ENCODE measurements around the gene SELENOF. TPM values are rescaled to one million over a fixed set of nuclear protein-coding genes. Genes with fewer than 3 reads are reported as not detected.
"Not testable (repeated sequence)": the region's sequence is repeated elsewhere in the genome, so short reads cannot be mapped to it uniquely, and the experiment has no call there.

Gene SELENOF
- total RNA-seq, 4 donors from 2014 or later = 46.1 to 119 (median 98.0) TPM

DNA sequence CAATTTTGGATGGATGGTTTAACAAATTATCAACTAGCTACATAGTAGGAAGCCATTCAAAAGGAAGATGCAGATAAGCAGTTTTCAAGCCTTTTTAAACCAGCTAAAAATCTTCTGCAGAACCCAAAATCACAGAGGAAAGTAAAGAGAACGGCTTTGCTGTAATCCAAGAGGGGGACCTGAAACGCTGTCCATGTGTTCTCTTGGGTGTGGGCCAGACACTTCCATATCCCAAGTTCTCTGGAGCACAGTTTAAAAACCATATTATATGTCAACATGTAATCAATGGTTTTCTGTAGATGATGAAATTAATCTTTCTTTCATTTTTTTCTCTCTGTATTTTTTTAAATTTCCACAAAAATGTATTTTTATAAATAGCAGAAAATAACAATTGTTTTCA, 90.5 kb downstream of the SELENOF start:
- Histone ChIP-seq H3K4me1 (no peaks in the 10 kb centered on the region), H3K9me3 (no peaks in the 10 kb centered on the region), H3K27ac (no peak overlapping the region), H3K36me3 (no peaks in the 10 kb centered on the region), H3K27me3 (no peaks in the 10 kb centered on the region), H3K4me3 (no peak overlapping the region)
- TF ChIP-seq, protein P1, sequence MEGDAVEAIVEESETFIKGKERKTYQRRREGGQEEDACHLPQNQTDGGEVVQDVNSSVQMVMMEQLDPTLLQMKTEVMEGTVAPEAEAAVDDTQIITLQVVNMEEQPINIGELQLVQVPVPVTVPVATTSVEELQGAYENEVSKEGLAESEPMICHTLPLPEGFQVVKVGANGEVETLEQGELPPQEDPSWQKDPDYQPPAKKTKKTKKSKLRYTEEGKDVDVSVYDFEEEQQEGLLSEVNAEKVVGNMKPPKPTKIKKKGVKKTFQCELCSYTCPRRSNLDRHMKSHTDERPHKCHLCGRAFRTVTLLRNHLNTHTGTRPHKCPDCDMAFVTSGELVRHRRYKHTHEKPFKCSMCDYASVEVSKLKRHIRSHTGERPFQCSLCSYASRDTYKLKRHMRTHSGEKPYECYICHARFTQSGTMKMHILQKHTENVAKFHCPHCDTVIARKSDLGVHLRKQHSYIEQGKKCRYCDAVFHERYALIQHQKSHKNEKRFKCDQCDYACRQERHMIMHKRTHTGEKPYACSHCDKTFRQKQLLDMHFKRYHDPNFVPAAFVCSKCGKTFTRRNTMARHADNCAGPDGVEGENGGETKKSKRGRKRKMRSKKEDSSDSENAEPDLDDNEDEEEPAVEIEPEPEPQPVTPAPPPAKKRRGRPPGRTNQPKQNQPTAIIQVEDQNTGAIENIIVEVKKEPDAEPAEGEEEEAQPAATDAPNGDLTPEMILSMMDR (IDR thresholded peaks at IDR 0.05) = no peak
- 34 to 48% methylated on average over 2 of the region's 2 CpGs for WGBS, 2 donors
- no peak for DNase-seq
- intact Hi-C loops (cut with DNase I) = no loop called here

DNA sequence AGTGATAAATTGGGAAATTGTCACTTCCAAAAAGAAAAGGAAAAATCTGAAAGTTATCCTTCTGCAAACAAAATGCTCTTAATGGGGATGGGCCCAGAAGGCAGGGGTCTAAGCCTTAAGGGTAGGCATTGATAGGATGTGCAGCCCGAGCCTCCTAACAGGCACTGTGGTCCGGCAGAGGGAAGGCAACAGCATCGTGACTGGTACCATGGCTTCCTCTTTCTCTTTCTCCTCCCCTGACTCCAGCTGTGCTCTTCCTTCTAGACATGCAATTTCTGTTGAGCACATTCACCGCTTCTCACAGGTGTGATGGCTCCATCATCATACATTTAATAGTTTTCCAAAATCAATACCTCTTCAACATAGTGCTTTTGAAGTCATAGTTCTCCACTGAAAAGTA, 91.5 kb downstream of the SELENOF start:
- WGBS, 2 donors = 40 to 56% methylated on average over 4 of the region's 4 CpGs
- intact Hi-C loops (cut with DNase I) = no loop called here
- Histone ChIP-seq H3K27ac (no peak overlapping the region), H3K4me1 (no peaks in the 10 kb centered on the region), H3K9me3 (no peaks in the 10 kb centered on the region), H3K27me3 (no peaks in the 10 kb centered on the region), H3K4me3 (no peak overlapping the region), H3K36me3 (no peaks in the 10 kb centered on the region)
- no peak for DNase-seq
- TF ChIP-seq, protein P1 (IDR thresholded peaks at IDR 0.05) = no peak
- TF ChIP-seq POLR2A (IDR thresholded peaks at IDR 0.05) = no peak

- no peak overlapping the region for H3K4me3 ChIP-seq
- no peak overlapping the region for H3K27ac ChIP-seq
- intact Hi-C loops (cut with DNase I) = no loop called here
- no peaks in the 10 kb centered on the region for H3K27me3 ChIP-seq
- H3K9me3 ChIP-seq = no peaks in the 10 kb centered on the region
- H3K4me1 ChIP-seq = no peaks in the 10 kb centered on the region
- H3K36me3 ChIP-seq = no peaks in the 10 kb centered on the region
- DNase-seq = no peak
- no peak for TF ChIP-seq POLR2A (IDR thresholded peaks at IDR 0.05)
- WGBS, 2 donors = 15 to 23% methylated on average over 1 of the region's 1 CpG
These were observed 92.0 kb downstream of the SELENOF start for GRCh38 chr1:86821956-86822355.

DNA sequence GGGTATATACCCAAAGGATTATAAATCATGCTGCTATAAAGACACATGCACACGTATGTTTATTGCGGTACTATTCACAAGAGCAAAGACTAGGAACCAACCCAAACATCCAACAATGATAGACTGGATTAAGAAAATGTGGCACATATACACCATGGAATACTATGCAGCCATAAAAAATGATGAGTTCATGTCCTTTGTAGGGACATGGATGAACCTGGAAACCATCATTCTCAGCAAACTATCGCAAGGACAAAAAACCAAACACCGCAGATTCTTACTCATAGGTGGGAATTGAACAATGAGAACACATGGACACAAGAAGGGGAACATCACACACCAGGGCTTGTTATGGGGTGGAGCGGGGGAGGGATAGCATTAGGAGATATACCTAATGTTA, 94.0 kb downstream of the SELENOF start:
- 71 to 88% methylated on average over 4 to 5 of the region's 5 CpGs for WGBS, 2 donors
- DNase-seq; H3K36me3 ChIP-seq; H3K27ac ChIP-seq; H3K9me3 ChIP-seq; H3K4me1 ChIP-seq; H3K4me3 ChIP-seq; H3K27me3 ChIP-seq; intact Hi-C loops (cut with DNase I): not testable (repeated sequence)

DNA sequence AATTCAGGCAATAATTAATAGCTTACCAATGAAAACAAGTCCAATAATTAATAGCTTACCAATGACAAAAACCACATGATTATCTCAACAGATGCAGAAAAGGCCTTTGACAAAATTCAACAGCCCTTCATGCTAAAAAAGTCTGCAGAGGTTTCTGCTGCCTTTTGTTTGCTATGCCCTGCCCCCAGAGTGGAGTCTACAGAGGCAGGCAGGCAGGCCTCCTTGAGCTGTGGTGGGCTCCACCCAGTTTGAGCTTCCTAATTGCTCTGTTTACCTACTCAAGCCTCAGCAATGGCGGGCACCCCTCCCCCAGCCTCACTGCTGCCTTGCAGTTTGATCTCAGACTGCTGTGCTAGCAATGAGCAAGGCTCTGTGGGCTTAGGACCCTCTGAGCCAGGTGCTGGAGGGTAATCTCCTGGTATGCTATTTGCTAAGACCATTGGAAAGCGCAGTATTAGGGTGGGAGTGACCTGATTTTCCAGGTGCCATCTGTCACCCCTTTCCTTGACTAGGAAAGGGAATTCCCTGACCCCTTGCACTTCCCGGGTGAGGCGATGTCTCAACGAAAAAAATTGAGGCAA, 96.6 kb downstream of the SELENOF start:
- H3K4me1 ChIP-seq; H3K27ac ChIP-seq; DNase-seq; H3K36me3 ChIP-seq; H3K4me3 ChIP-seq; intact Hi-C loops (cut with DNase I); H3K9me3 ChIP-seq; H3K27me3 ChIP-seq: not testable (repeated sequence)
- 66 to 75% methylated on average over 3 to 5 of the region's 5 CpGs for WGBS, 2 donors

DNA sequence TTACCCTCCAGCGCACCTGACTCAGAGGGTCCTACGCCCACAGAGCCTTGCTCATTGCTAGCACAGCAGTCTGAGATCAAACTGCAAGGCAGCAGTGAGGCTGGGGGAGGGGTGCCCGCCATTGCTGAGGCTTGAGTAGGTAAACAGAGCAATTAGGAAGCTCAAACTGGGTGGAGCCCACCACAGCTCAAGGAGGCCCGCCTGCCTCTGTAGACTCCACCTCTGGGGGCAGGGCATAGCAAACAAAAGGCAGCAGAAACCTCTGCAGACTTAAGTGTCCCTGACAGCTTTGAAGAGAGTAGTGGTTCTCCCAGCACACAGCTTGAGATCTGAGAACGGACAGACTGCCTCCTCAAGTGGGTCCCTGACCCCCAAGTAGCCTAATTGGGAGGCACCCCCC, 99.8 kb downstream of the SELENOF start:
- H3K9me3 ChIP-seq; H3K27me3 ChIP-seq; H3K36me3 ChIP-seq; H3K4me1 ChIP-seq; DNase-seq; intact Hi-C loops (cut with DNase I); H3K4me3 ChIP-seq; H3K27ac ChIP-seq: not testable (repeated sequence)
- WGBS, 2 donors = 57 to 76% methylated on average over 2 to 3 of the region's 5 CpGs

Other genes with a start within 250 kb of the SELENOF start
- 10 to 100 TPM; 46.6 to 53.4 (median 47.2) TPM for gene SH3GLB1, start 209.6 kb downstream of the SELENOF start, total RNA-seq
- 10 to 100 TPM in 1 of 4 donors, 1 to 10 TPM in 3; 5.3 to 10.5 (median 9.1) TPM for gene HS2ST1, start 509 bp upstream of the SELENOF start, total RNA-seq

All from esophagus squamous epithelium (tissue), 5 donors.